Body of pancreas (tissue), 4 donors: ENCODE results near the gene SH3GL3. TPM values are rescaled to one million over a fixed set of nuclear protein-coding genes. Genes with fewer than 3 reads are reported as not detected.

Experiments
- ATAC-seq: fragments of 150-250 bp; one replicate; pipeline ENCODE4 v1.9.1; 2016
- DNase-seq, 4 donors: peaks; one replicate each; pipeline ENCODE4 v3.0.0-alpha.2; 2019
- H3K27ac ChIP-seq, 4 donors: fragments of 200-600 bp; sonication (generic); 1 replicate in 3 of 4; 2 replicates in 1 of 4; pipeline versions ENCODE4 v1.5.1 to v1.6.1; 2016 to 2019; ENCODE audit warnings: mild to moderate bottlenecking in 1 of 4, mixed read lengths in 1 of 4, moderate library complexity in 1 of 4
- H3K27me3 ChIP-seq, 2 donors: fragments of 200-600 bp; sonication (generic); one replicate each; pipeline ENCODE4 v1.6.0; 2016; ENCODE audit warnings: mild to moderate bottlenecking in 1 of 2
- H3K36me3 ChIP-seq, 2 donors: fragments of 200-600 bp; sonication (generic); replicated peaks in 1 of 2; 2 replicates each; pipeline ENCODE4 v1.5.1; 2016; ENCODE audit warnings: low read depth in 2 of 2; ENCODE audit not compliant: insufficient read depth in 1 of 2
- H3K4me1 ChIP-seq: fragments of 200-600 bp; sonication (generic); one replicate; pipeline ENCODE4 v1.6.0; 2016
- H3K4me3 ChIP-seq, 2 donors: fragments of 200-600 bp; sonication (generic); 1 replicate in 1 of 2; 2 replicates in 1 of 2; pipeline ENCODE4 v1.5.1; 2016 to 2019
- H3K9me3 ChIP-seq, 3 donors: fragments of 200-600 bp; sonication (generic); 1 replicate in 2 of 3; 2 replicates in 1 of 3; pipeline ENCODE4 v1.5.1; 2016
- CTCF ChIP-seq, 7 experiments: fragments of 450-650 bp in 4 of 7; fragments of 200-600 bp in 3 of 7; sonication (generic) in 3 of 7; IDR thresholded peaks; one replicate each; pipeline ENCODE4 v1.5.1; 2016 to 2019; ENCODE audit warnings: antibody characterized with exemption in 7 of 7
- POLR2A ChIP-seq, 3 donors: fragments of 450-650 bp; IDR thresholded peaks; one replicate each; pipeline ENCODE4 v1.6.1; 2016; ENCODE audit warnings: antibody characterized with exemption in 3 of 3, mild to moderate bottlenecking in 2 of 3
- WGBS, 2 donors: methylation state at CpG; one replicate each; pipeline ENCODE4 v1.1.5; 2017; 5-methylcytosine and 5-hydroxymethylcytosine counted together
- intact Hi-C: fragments of 100-400 bp; cut with DNase I; formaldehyde crosslinking; loops from one replicate; pipeline ENCODE4 v1.15.1; 2023
- total RNA-seq, 2 donors: library from RNA; depleted of rRNA; stranded (reverse); fragments of >200 nt; gene quantifications; one replicate each; pipeline ENCODE4 v1.1.0, GENCODE V29; 2016

Gene SH3GL3
- total RNA-seq, 2 donors from 2014 or later: 2.3 TPM; not detected in 1

- ATAC-seq: no peak
- DNase-seq: no peak
- WGBS, 2 donors: 88 to 90% methylated on average over 2 of the region's 2 CpGs
Measured at GRCh38 chr15:83537606-83538005, 90.5 kb downstream of the SH3GL3 start.

GRCh38 chr15:83538682-83539081, 91.5 kb downstream of the SH3GL3 start:
- Histone ChIP-seq H3K4me1 (no peaks in the 10 kb centered on the region), H3K9me3 (no peaks in the 10 kb centered on the region), H3K27ac (no peak overlapping the region), H3K4me3 (no peak overlapping the region), H3K27me3 (no peaks in the 10 kb centered on the region), H3K36me3 (no peaks in the 10 kb centered on the region)
- DNase-seq (no peak), ATAC-seq (no peak)
- intact Hi-C loops: no loop called here
- no peak for TF ChIP-seq CTCF (IDR thresholded peaks at IDR 0.05)
- TF ChIP-seq POLR2A (IDR thresholded peaks at IDR 0.05): no peak

More at GRCh38 chr15:83537606-83538005, 90.5 kb downstream of the SH3GL3 start:
- no peaks in the 10 kb centered on the region for H3K36me3 ChIP-seq
- TF ChIP-seq CTCF (IDR thresholded peaks at IDR 0.05) (no peak), POLR2A (IDR thresholded peaks at IDR 0.05) (no peak)
- no peaks in the 10 kb centered on the region for H3K9me3 ChIP-seq
- H3K4me1 ChIP-seq: no peaks in the 10 kb centered on the region
- intact Hi-C loops: no loop called here
- no peak overlapping the region for H3K4me3 ChIP-seq
- no peak overlapping the region for H3K27ac ChIP-seq
- H3K27me3 ChIP-seq: no peaks in the 10 kb centered on the region

- WGBS, 2 donors: 91 to 100% methylated on average over 1 of the region's 1 CpG
- no peaks in the 10 kb centered on the region for H3K27me3 ChIP-seq
- no peak overlapping the region for H3K4me3 ChIP-seq
- H3K9me3 ChIP-seq: no peaks in the 10 kb centered on the region
- no peak overlapping the region for H3K27ac ChIP-seq
- DNase-seq: no peak
- TF ChIP-seq CTCF (IDR thresholded peaks at IDR 0.05) (no peak), POLR2A (IDR thresholded peaks at IDR 0.05) (no peak)
- H3K36me3 ChIP-seq: no peaks in the 10 kb centered on the region
- intact Hi-C loops: no loop called here
- H3K4me1 ChIP-seq: no peaks in the 10 kb centered on the region
- no peak for ATAC-seq
Measured at GRCh38 chr15:83545804-83546511, 98.8 kb downstream of the SH3GL3 start.

- DNase-seq (no peak), ATAC-seq (no peak)
- Histone ChIP-seq H3K27ac (no peak overlapping the region), H3K9me3 (no peaks in the 10 kb centered on the region), H3K27me3 (no peaks in the 10 kb centered on the region), H3K4me1 (no peaks in the 10 kb centered on the region), H3K4me3 (no peak overlapping the region), H3K36me3 (no peaks in the 10 kb centered on the region)
- intact Hi-C loops: no loop called here
- TF ChIP-seq CTCF (IDR thresholded peaks at IDR 0.05) (no peak), POLR2A (IDR thresholded peaks at IDR 0.05) (no peak)
Measured at GRCh38 chr15:83546512-83546888, 99.4 kb downstream of the SH3GL3 start.

GRCh38 chr15:83547168-83547567, 100.0 kb downstream of the SH3GL3 start:
- H3K4me1 ChIP-seq: no peaks in the 10 kb centered on the region
- ATAC-seq: no peak
- no peak overlapping the region for H3K4me3 ChIP-seq
- no peak for TF ChIP-seq CTCF (IDR thresholded peaks at IDR 0.05)
- H3K36me3 ChIP-seq: no peaks in the 10 kb centered on the region
- DNase-seq: no peak
- intact Hi-C loops: no loop called here
- no peaks in the 10 kb centered on the region for H3K27me3 ChIP-seq
- no peaks in the 10 kb centered on the region for H3K9me3 ChIP-seq
- WGBS, 2 donors: 82 to 89% methylated on average over 2 to 4 of the region's 4 CpGs
- no peak overlapping the region for H3K27ac ChIP-seq
